Body of pancreas (tissue), 4 donors: ENCODE results near the gene C3orf70.

ENCODE experiments used
- CTCF ChIP-seq, 7 experiments: fragments of 450-650 bp in 4 of 7; fragments of 200-600 bp in 3 of 7; sonication (generic) in 3 of 7; IDR thresholded peaks; one replicate each; pipeline ENCODE4 v1.5.1; 2016 to 2019; ENCODE audit warnings: antibody characterized with exemption in 7 of 7
- POLR2A ChIP-seq, 3 donors: fragments of 450-650 bp; IDR thresholded peaks; one replicate each; pipeline ENCODE4 v1.6.1; 2016; ENCODE audit warnings: antibody characterized with exemption in 3 of 3, mild to moderate bottlenecking in 2 of 3

DNA sequence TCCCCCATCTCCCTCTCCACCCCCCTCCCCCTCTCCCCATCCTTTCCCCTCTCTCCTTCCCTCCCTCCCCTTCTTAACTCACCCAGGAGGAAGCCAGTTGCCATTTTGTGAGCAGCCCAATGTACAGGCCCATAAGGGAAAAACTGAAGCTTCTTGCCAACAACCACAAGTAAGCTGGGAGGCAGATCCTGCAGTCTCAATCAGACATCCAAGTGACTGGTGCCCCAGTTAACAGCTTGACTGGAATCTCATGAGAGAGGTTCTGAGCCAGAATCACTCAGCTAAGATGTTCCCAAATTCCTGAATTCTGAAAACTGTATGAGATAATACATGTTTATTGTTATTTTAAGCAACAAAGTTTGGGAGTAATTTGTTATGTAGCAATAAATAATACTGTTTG is 90.7 kb downstream of the C3orf70 start:
- TF ChIP-seq POLR2A (IDR thresholded peaks at IDR 0.05) (no peak), CTCF (IDR thresholded peaks at IDR 0.05) (no peak)
